HG03432 (cell line): Measurements from ENCODE around the gene RGS12.

ENCODE experiments used
- ATAC-seq: cut with Tn5 transposase; IDR thresholded peaks from one replicate; pipeline ENCODE4 v1.9.1; 2021; ENCODE audit warnings: mild to moderate bottlenecking, moderate library complexity; ENCODE audit not compliant: unreplicated experiment

Gene RGS12

DNA sequence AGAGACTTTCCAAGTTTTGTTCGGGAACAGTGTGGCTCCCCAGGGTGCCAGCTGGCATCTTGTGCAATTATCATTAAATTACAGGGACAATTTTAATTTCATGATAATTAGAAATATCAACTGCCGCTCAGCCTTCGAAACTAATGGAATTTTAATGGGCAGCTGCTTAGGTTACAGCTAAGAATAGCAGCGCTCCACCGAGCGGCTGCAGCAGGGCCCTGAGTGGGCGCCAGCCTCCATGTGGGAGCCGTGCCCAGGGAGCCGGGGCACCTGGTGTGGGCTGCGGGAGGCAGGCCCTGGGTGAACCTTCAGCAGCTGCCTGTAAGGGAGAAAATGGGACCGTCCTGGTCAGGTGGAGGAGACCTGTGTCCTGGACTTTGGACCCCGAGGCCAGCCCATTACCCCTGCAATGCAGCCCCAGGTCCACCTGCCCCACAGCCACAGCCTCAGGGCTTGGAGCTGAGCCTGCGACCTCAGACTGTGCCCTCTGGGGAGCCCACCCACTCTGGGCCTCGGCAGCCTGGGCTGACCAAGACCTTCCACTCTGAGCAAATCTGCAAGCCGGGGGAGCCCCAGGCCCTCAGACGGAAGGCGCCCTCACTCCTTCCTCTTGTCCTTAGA, 22.7 kb upstream of the RGS12 start:
- no peak for ATAC-seq

DNA sequence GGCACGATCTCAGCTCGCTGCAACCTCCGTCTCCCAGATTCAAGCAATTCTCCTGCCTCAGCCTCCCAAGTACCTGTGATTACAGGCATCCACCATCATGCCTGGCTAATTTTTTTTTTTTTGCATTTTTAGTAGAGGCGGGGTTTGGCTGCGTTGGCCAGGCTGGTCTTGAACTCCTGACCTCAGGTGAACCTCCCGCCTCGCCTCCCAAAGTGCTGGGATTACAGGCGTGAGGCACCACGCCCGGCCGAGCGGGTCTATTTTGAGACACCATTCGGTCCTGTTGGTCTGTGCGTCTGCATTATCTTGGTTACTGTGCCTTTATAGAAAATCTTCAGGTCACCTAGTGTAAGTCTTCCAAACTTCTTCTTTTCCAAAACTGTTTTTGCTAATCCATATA, 21.7 kb upstream of the RGS12 start:
- no peak for ATAC-seq

DNA sequence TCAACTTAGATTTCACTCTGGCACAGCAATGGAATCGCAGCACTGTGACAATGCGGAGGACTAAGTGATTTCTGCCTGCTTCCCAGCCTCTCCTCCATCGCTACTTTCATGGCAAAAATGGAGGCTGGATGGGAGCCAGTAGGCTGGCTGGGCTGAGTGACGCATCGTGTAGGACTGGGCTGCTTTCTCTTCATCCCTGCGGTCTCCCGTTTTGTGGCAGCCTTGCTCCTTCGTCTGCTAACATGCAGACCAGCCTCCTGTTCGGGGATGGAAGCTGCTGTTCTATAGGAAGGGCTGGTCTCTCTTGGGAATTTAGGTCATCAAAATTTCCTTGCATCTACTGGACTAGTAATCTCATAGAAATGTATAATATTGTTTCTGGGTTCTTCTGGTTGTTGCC, 15.8 kb upstream of the RGS12 start:
- ATAC-seq: no peak

DNA sequence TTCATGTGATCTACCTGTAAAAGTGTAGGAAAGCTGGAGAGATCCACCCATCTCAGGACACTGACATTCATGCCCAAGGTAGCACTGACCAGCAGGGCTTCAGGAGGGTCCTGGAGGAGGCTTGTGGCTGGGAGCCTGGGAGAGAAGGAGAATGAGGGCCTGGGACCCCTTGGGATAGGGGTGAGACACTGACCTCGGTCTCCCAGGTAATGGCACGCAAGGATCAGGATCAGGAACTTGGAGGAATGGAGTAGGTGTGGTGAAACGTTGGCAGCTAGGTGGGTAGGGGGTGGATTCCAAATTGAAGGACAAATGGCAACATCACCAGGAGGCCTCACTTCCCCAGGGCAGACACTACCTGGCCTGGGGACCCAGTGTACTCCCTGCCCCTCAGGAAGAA, 12.4 kb upstream of the RGS12 start:
- ATAC-seq: no peak

DNA sequence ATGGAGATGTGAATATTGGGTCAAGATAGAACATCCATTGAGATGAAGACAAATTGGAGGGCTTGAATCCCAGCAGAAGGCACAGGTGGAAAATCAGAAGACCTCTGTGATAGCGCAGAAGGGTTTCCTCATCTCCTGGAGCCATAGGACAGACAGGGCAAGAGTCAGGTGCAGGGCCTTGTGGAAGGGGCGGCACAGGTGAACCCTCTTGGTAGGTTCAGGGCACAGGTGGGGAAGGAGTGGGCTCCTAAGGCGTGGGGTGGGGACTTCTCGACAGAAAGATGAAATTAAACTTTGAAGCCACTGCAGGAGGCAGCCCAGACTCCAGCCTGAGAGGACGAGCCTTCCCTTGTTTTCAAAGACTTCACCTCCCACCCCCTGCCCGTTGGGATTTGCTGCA, 9.3 kb upstream of the RGS12 start:
- ATAC-seq: no peak

DNA sequence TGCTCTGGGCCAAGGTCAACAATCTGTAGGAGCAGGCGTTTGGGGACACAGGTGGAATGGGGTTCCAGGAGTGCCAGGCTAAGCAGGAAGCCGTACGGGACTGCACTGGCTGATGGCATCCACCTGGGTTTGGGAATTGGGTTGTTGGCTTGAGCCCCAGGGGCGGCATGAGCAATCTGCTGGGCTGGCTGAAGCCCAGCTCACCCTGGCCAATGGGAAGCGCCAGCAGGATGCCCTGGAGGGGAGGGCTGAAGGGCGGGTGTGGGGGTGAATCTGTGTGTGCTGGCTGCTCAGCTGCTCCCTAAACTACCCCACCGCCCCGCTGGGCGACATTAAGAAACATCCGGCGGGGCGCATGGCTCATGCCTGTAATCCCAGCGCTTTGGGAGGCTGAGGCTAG, 8.9 kb upstream of the RGS12 start:
- no peak for ATAC-seq

DNA sequence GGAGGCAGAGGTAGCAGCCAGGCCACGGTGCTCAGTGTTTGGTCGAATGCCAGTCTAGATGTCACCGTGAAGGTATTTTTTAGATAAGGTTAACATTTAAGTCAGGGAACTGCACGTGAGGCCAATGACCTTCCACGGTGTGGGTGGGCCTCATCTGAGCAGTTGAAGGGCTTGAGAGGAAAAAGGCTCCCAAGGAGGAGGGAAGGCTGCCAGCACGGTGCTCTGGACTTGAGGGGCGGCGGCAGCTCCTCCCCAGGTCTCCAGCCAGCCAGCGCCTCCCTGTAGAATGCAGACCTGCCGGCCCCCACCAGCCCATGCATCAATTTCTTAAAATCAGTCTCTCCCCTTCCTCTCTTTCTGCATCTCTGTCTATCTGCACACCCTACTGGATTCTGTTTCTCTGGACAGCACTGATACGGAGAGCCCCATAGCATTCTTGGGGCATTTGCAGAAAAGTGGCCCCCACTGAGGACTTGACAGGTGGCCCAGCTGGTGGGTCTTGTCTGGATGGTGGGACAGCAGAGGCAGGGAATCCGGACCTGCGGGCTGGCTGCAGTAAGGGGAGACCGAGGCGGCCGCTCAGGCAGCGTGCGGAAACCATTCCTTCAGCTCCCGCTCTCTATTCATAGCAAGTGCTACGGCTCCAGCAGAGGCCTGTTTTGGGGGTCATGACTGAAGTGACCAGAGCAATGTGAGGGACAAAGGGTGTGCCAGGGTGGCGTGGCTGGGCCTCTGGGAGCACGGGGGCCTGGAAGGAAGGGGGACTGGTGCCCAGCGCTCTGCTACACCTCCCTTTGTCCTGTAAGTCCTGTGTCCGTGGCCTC, 7.9 kb upstream of the RGS12 start:
- ATAC-seq: no peak

DNA sequence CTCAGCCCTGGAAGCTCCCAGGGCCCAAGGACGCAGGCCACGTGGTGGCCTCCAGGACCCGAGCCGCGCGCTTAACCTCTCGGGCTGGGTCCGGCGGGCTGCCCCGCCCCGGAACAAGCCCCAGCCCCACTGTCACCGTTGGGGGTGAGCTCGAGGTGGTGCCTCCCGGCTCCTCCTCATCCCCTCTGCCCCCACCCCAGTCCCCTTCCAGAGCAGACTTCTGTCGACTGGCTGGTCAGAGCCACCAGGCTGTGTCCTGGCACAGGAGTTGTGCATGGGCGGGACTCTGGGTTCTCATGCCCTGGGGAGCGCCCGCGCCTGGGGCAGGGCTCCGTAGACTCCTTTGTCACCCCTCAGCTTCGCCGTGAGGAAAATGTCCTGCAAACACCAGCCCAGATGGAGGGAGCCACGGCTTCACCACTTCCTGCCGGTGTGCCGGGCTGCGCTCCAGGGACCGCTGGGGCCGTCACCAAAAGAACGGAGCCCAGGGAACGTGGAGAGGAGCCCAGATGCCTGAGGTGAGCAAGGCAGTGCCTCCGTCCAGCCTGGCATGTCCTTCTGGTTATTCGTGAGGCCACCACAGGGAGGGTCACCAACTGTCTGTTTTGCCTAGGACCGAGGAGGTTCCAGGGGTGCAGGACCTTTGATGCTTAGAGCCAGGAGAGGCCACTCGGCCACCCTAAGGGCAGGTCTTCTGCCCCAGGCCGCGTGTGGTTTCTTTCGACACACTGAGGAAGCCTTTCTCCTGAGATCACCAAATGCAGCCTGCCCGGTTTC, 7.1 kb upstream of the RGS12 start:
- peak; percentile 89 for ATAC-seq

DNA sequence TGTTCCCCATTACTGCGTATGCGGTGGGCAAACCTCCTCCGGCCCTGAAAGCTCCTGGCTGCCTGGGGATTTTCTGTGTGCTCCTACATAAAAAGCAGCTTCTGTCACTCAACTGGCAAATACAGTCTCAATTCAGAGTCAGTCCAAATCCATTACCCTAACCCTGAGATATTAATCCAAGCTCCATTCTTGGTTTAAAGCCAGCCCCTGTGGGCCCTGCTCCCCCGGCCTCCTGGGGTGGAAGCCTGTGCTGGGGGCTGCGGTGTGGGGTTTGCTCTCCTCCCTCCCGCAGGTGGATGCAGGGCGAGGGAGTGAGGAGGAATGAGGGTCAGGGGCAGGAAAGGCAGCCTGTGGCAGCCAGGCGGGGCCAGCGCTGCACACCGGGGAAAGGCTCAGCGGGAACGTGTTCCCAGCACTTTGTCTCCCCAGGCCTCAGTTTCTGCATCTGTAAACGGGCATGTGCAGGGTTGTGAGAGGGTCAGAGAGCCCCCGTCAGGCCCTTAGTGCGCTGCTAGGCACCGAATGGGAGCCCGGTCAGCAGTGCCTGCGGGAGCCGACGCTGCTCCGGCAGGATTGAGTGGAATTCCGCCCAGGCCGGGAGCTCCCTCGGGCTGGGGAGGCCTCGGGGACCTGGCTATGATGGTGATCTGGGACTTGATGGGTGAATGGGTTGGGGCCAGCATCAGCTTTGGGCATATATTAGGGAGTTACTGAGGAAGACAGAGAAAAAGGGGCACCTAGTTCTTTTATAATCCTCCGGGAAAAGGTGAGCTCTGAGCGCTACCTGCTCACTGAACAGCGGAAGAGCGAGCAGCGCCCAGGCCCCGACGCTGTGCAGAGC, 6.3 kb upstream of the RGS12 start:
- no peak for ATAC-seq

DNA sequence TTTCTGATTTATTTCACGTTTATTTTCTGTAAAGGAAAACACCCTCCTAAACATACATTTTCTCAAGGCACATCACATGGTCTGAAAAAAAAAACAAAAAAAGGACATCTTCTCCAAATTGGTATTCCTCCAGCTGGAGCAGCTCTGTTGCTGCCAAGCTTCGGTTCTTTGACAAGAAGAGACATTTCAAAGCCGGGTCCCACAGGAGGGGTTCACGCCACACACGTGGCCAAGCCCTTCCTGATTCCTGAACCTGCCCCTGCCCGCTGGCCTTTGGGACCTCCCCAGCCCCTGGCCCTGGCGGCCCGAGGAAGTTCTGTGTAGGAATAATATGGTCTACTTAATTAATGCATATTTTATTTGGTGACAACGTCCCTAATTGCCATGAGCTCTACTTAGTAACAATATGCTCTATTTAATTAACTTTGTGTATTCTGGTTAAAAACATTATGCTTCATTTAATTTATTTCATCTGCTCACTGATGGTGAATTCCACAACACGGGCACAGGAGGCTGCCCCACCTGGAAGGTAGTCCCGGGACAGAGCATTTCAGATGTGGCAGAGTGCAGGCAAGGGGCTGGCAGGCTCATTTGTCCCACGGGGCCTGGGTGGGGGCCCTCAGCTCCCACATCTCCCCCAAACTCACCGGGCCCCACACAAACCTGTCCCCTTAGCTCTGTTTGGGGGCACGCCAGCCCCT, 5.4 kb upstream of the RGS12 start:
- no peak for ATAC-seq

DNA sequence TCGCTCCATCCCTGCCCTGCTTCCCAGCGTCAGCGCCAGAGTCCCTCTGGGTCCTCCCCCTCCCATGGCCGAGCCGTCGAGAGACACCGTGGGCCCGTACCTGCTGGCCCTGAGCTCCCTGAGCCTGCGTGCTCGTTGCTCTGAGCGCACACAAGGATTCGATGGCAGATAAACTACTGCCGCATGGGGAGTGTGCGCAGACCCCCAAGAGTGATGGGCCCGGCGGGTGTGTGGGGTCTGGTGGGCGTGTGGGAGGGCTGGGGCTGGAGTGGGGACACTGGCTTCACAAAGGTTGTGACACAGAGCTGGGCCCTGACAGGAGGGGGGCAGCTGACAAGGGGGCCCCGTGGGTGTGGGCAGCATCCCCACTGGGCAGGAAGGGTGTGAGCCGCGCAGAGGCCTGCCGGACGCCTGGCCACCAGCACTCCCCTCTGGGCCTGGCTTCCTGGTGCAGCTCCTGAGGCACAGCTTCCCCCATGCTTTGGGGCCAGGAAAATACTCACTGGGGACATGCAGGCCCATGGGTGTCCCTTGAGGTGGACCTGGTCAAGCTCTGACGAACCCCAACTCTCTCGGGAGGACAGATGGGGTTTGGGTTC, 4.8 kb upstream of the RGS12 start:
- ATAC-seq: no peak

DNA sequence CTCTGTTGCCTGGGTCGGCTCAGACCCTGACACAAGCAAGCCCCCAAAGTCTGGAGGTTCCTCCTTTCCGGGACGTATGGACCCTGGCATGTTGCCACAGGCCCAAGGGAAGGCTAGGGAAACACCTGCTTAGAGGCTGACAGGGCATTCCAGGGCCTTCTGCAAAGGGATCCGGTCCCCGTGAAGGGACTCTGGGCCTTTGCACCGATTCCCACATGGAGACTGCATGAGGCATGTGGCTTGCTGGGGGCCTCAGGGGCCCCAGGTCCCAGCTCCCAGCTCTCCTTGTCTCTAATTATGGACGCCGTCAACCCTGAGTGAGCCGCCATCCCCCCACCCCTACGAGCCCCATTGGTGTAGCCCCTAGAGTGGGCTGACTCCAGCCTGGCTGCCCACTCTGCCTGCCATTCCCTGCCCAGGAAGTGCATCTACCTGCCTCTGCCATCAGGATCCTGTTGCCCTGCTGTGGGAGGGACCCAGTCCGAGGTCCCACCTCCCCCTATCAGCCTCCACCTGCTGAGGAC, 4.2 kb upstream of the RGS12 start:
- no peak for ATAC-seq

DNA sequence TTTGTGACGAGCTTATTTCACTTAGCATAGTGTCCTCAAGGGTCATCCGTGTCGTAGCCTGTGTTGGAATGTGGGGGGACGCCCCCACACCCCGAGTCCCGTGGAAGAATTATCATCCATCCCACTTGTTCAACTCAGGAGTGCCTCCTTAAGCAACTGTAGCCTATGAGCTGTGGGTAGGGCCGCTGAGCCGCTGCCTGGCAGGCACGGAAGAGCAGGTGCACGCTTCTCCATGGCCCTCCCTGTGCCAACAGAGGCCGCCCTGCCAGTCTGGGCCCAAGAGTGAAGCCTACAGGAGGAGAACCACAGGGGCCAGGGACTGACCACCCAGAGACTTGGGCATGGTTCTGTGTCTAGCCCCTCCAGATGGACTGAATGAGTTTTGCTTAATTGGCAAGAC, 2.3 kb upstream of the RGS12 start:
- no peak for ATAC-seq

DNA sequence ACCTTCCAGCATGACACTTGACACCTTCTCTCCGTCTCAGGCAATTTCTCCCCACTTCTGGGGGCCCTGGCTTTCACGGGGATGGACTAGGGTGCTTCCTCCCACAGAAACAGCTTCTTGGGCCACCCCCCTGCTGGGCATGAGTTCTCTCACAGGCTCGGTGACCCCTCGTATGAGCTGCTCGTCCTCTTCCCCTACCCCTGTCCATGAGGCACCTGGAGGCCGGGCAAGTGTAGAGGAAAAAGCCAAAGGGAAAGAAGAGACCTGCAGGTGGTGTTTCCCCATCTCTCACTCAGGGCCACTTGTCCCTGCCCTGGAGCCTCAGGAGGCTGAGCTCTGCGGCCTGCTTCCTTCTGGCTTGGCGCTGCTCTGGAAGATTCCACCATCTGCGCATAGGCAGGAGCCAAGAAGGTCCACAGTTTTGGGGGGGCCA, 1.9 kb upstream of the RGS12 start:
- ATAC-seq: no peak

DNA sequence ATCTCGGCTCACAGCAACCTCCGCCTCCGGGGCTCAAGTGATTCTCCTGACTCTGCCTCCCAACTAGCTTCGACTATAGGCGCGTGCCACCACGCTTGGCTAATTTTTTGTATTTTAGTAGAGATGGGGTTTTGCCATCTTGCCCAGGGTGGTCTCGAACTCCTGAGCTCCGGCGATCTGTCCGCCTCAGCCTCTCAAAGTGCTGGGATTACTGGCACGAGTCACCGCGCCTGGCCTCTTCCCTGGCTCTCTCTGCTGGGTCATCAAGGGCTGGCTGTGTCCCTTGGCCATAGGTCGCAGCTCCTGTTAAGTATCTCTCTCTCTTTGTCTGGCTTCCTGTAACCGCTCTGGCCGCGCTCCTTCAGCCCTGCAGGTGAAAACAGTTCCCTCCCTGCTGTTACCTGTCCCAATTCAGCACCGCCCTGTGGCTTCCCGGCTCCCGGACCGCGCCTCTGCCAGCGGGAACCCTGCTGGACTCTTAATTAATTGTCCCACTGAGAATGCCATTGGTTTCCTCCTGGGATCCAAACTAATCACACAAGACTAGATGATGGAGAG, 1.3 kb upstream of the RGS12 start:
- no peak for ATAC-seq

DNA sequence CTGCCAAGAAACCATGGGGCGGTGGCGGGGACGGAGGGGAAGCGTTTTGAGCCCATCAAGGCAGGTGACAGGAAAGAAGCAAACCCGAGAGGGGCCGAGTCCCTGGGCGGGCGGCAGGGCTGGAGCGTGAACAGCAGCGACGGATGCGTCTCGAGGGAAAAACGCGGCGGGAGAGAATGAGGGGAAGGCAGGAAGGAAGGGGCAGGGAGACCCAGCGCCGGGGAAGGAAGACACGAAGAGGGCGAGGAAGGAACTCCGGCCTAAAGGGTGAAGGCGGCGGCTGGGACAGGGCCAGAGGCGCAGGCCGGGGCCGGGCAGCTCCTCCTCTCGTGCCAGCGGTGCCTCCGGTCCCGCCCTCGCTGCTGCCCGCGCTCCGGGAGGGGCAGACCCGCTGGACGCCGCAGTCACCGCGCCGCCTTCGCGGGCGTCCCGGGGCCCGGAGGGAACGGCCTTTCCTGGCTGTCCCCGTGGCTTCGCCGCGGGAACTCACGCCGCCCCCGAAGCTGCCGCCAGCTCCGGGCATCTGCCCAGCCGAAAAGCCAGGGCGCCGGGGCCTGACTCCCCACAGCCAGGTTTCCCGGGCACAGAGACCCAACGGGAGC, 751 bp upstream of the RGS12 start:
- ATAC-seq: peak; percentile 27

DNA sequence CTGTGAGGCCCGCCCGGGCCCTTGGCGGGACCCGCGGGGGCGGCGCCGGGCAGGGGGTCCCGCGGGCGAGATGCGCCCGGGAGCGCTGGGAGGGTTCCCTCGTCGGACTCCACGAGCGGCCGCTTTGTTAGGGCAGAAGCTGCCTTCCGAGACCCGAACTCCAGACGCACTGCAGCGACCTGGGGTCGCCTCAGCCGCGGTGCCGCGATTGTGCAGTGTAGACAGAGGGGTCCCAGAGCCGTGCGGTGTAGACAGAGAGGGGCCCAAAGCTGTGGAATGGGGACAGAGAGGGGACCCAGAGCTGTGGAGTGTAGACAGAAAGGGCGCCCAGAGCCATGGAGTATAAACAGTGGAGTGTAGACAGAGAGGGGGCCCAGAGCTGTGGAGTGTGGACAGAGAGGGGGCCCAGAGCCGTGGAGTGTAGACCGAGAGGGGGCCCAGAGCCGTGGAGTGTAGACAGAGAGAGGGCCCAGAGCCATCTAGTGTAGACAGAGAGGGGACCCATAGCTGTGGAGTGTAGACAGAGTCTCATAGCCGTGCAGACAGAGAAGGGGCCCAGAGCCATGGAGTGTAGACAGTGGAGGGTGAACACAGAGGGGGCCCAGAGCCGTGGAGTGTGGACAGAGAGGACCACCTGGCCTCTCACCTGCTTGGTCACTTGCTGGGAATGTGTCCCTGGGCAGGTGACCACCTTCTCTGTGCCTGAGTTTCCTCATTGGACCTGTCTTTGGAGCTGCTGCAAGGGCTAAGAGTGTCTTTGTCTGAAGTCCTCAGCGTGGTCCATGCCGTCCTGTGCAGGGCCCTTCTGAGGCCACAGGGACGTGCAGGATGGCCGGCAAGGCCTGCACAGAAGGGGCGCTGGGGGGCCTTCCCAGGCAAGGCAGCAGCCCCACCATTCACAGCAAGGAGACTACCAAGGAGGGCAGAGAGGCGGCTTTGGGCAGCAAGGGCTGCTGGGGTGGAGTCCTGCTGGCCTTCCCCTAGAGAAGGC, 875 bp downstream of the RGS12 start:
- ATAC-seq: no peak
